Keratinocyte (primary cell): ENCODE data around the gene KMT2D. TPM values are rescaled to one million over a fixed set of nuclear protein-coding genes. Genes with fewer than 3 reads are reported as not detected.

Experiments used
- DNase-seq: peaks from one replicate; pipeline ENCODE4 v3.0.0-alpha.2; 2011; ENCODE audit warnings: low read depth, missing footprints, low spot score
- FAIRE-seq: peaks from 2 replicates; lab custom pipeline; 2011; peaks lifted over from hg19 to GRCh38; lab: Jason Lieb, UNC
- H2AFZ ChIP-seq: 2 replicates; pipeline ENCODE4 v1.6.0; 2012; ENCODE audit warnings: low read length, control low read depth, inconsistent platforms; ENCODE audit not compliant: control insufficient read depth
- H3K27ac ChIP-seq: 2 replicates; pipeline ENCODE4 v1.5.1; 2011; ENCODE audit warnings: low read length; ENCODE audit not compliant: control insufficient read depth, insufficient read depth
- H3K27me3 ChIP-seq: 3 replicates; pipeline ENCODE4 v1.6.0; 2011; ENCODE audit warnings: low read length; ENCODE audit not compliant: control insufficient read depth, insufficient read depth; ENCODE audit errors: extremely low read depth
- H3K36me3 ChIP-seq, 2 experiments: 2 replicates in 1 of 2; 3 replicates in 1 of 2; pipeline ENCODE4 v1.5.1; 2011; ENCODE audit warnings: low read length in 2 of 2, mild to moderate bottlenecking in 1 of 2; ENCODE audit not compliant: control insufficient read depth in 2 of 2, insufficient read depth in 2 of 2; ENCODE audit errors: extremely low read depth in 1 of 2
- H3K4me1 ChIP-seq: 3 replicates; pipeline ENCODE4 v1.5.1; 2011; ENCODE audit warnings: low read length; ENCODE audit not compliant: control insufficient read depth, insufficient read depth; ENCODE audit errors: extremely low read depth
- H3K4me2 ChIP-seq: 3 replicates; pipeline ENCODE4 v1.6.0; 2011; ENCODE audit warnings: low read depth, low read length; ENCODE audit not compliant: control insufficient read depth, insufficient read depth; ENCODE audit errors: extremely low read depth
- H3K4me3 ChIP-seq, 3 experiments: fragments of 200-600 bp in 1 of 3; sonication (generic) in 1 of 3; 2 replicates in 2 of 3; 3 replicates in 1 of 3; pipeline ENCODE4 v1.5.1; 2011 to 2016; ENCODE audit warnings: low read length in 3 of 3, mild to moderate bottlenecking in 3 of 3, control low read depth in 2 of 3, inconsistent platforms in 1 of 3, low read depth in 1 of 3, mixed read lengths in 1 of 3, mixed run types in 1 of 3, moderate library complexity in 1 of 3; ENCODE audit not compliant: control insufficient read depth in 2 of 3, insufficient read depth in 2 of 3; ENCODE audit errors: extremely low read depth in 1 of 3
- H3K79me2 ChIP-seq: 2 replicates; pipeline ENCODE4 v1.6.0; 2012; ENCODE audit warnings: low read length; ENCODE audit not compliant: control insufficient read depth, insufficient read depth
- H3K9ac ChIP-seq: 3 replicates; pipeline ENCODE4 v1.6.0; 2011; ENCODE audit warnings: low read length; ENCODE audit not compliant: control insufficient read depth, insufficient read depth; ENCODE audit errors: extremely low read depth
- H3K9me1 ChIP-seq: 3 replicates; pipeline ENCODE4 v1.6.0; 2011; ENCODE audit warnings: low read length; ENCODE audit not compliant: control insufficient read depth, insufficient read depth; ENCODE audit errors: extremely low read depth
- H3K9me3 ChIP-seq: 2 replicates; pipeline ENCODE4 v1.5.1; 2012; ENCODE audit warnings: low read depth, low read length; ENCODE audit not compliant: control insufficient read depth
- H4K20me1 ChIP-seq: 3 replicates; pipeline ENCODE4 v1.6.0; 2011; ENCODE audit warnings: low read length; ENCODE audit not compliant: control insufficient read depth, insufficient read depth; ENCODE audit errors: extremely low read depth
- EZH2 ChIP-seq: IDR thresholded peaks from one replicate; pipeline ENCODE4 v1.6.1; 2012; ENCODE audit warnings: inconsistent platforms, mild to moderate bottlenecking, low read length, moderate library complexity
- dilution Hi-C: fragments of 300-500 bp; cut with MboI; formaldehyde crosslinking; loops from one replicate; pipeline ENCODE4 v1.7.0; 2020; ENCODE audit warnings: low sequenced_read_pairs; ENCODE audit not compliant: extremely low pct_ligation_motif_present
- polyA plus RNA-seq, 5 experiments: library from polyadenylated mRNA; depleted of rRNA in 3 of 5; stranded (reverse) in 3 of 5; stranded (forward) in 1 of 5; unstranded in 1 of 5; fragments of >200 nt; gene quantifications; 1 replicate in 1 of 5; 2 replicates in 3 of 5; 3 replicates in 1 of 5; pipeline versions ENCODE4 v1.2.1 to v1.2.3, GENCODE V29; 2011 to 2012; ENCODE audit warnings: missing spikeins in 2 of 5, low read depth in 1 of 5, low replicate concordance in 1 of 5
- TF ChIP-seq, protein P1 (sequence below), 3 experiments: IDR thresholded peaks in 1 of 3; conservative IDR thresholded peaks in 1 of 3; optimal IDR thresholded peaks in 1 of 3; 2 replicates in 2 of 3; 3 replicates in 1 of 3; pipeline versions ENCODE3 to v1.5.1; 2011; ENCODE audit warnings: low read length in 3 of 3, mild to moderate bottlenecking in 3 of 3, moderate library complexity in 2 of 3, control low read depth in 1 of 3, inconsistent platforms in 1 of 3; ENCODE audit not compliant: insufficient read depth in 2 of 3; ENCODE audit errors: extremely low read depth in 1 of 3

KMT2D gene
- polyA plus RNA-seq, 1 donor (not counting 4 experiments of a cell fraction or from before 2014, with no cell fraction given): 9.8 TPM

DNA sequence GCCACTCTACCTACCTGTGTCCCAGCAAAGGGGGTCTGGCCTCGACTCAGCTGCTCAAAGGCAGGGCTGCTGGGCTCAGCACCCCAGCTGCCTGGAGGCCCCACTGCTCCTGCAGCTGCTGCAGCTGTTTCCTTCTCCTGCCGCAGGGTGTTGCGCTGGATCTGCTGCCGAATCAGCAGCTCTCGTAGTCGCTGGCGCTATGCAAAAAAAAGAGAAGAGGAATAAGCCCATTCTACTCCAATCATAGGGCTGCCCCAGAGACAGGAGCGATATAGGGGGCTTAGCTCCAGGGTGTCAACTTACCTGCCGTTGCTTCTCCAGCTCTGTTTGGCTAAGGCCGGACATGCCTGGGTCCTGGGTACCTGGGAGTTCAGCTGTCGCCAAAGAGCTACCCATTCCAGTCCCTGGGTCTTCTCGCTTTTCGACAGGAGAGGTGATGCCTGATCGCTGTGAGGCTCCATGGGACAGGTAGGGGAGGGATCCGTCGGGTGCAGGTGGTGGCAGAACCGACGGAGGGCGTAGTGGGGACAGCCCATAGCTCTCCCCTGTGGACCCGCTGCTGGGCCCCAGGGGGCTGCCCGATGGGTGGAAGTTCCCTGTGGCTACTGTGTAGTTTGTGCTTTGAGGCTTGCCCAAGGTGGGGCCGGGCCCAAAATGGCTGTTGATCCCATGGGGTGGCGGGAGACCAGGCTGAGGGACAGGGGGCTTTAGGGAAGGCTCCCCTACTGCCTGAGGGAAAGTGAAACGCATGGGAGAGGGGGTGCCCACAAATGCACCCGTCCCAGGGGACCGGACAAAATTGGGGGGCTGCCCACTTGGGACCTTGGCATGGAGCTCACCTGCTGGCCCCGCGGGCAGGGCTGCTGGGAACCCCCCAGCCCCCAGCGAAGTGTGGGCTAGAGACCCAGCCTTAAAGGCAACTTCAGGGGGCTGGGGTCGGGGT lies 20.9 kb downstream of the KMT2D start:
- H3K36me3 ChIP-seq: peaks cover 61 to 70% of the 10 kb centered on the region in 2 experiments
- FAIRE-seq: no peak
- TF ChIP-seq, protein P1, sequence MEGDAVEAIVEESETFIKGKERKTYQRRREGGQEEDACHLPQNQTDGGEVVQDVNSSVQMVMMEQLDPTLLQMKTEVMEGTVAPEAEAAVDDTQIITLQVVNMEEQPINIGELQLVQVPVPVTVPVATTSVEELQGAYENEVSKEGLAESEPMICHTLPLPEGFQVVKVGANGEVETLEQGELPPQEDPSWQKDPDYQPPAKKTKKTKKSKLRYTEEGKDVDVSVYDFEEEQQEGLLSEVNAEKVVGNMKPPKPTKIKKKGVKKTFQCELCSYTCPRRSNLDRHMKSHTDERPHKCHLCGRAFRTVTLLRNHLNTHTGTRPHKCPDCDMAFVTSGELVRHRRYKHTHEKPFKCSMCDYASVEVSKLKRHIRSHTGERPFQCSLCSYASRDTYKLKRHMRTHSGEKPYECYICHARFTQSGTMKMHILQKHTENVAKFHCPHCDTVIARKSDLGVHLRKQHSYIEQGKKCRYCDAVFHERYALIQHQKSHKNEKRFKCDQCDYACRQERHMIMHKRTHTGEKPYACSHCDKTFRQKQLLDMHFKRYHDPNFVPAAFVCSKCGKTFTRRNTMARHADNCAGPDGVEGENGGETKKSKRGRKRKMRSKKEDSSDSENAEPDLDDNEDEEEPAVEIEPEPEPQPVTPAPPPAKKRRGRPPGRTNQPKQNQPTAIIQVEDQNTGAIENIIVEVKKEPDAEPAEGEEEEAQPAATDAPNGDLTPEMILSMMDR (optimal IDR thresholded peaks at IDR 0.05 in 1 of 3, IDR thresholded peaks at IDR 0.05 in 1 of 3, conservative IDR thresholded peaks at IDR 0.05 in 1 of 3; ENCODE audit: extremely low read depth in 1 of 3, insufficient read depth in 2 of 3, low read length in 3 of 3): no peak
- no peak for TF ChIP-seq EZH2

DNA sequence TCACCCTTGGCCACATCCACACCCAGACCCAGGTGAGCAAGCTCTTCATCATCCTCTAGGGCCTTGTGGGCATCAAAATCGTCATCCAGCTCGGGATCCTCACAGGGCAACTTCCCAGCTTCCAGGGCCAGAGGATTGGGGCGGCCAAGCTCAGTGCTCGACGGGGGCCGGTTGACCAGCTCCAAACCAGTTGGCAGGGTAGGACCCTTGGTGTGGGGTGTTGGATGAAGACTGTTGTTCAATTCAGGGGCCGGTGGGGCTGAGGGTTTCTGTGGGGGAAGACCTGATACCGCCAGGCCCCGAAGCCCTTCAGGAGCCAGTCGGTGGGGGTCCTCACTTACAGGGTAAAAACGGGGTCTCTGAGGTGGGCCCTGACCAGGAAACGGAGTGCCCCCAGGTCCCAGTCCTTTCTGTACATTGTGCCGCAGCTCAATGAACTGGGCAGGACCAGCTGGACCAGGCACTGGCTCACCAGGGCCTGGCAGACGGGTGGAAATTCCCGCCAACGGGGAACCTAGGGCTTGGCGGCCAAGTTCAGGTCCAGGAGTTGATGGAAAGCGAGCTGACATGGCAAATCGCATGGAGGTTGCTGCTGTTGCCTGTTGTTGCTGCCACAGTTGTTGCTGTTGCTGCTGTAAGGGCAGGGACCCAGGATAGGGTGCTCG lies 22.2 kb downstream of the KMT2D start:
- Histone ChIP-seq H3K27ac (no peak overlapping the region), H3K9me1 (peaks cover 2% of the 10 kb centered on the region), H2AFZ (no peak overlapping the region), H3K9me3 (no peaks in the 10 kb centered on the region), H3K36me3 (peaks cover 61 to 73% of the 10 kb centered on the region in 2 experiments), H3K4me3 (no peak overlapping the region), H3K27me3 (no peaks in the 10 kb centered on the region), H4K20me1 (no peaks in the 10 kb centered on the region), H3K79me2 (peaks cover 3% of the 10 kb centered on the region), H3K4me1 (no peaks in the 10 kb centered on the region), H3K9ac (no peak overlapping the region), H3K4me2 (no peak overlapping the region)
- dilution Hi-C loops: no loop called here
- DNase-seq (no peak), FAIRE-seq (no peak)
- TF ChIP-seq, protein P1 (optimal IDR thresholded peaks at IDR 0.05 in 1 of 3, IDR thresholded peaks at IDR 0.05 in 1 of 3, conservative IDR thresholded peaks at IDR 0.05 in 1 of 3; ENCODE audit: extremely low read depth in 1 of 3, insufficient read depth in 2 of 3, low read length in 3 of 3): no peak
- no peak for TF ChIP-seq EZH2

More for the DNA sequence above, 20.9 kb downstream of the KMT2D start:
- Histone ChIP-seq H3K4me3 (no peak overlapping the region), H2AFZ (no peak overlapping the region), H3K27me3 (no peaks in the 10 kb centered on the region), H3K4me1 (no peaks in the 10 kb centered on the region), H4K20me1 (no peaks in the 10 kb centered on the region), H3K27ac (no peak overlapping the region), H3K9me1 (peaks cover 2% of the 10 kb centered on the region), H3K9me3 (no peaks in the 10 kb centered on the region), H3K4me2 (no peak overlapping the region), H3K79me2 (peaks cover 3% of the 10 kb centered on the region), H3K9ac (no peak overlapping the region)
- dilution Hi-C loops: no loop called here
- DNase-seq: no peak
